ENCODE data around the gene TENT4B.

GRCh38 chr16:50155925-50156324, 2.8 kb downstream of the TENT4B start:
- TF ChIP-seq, protein P1, sequence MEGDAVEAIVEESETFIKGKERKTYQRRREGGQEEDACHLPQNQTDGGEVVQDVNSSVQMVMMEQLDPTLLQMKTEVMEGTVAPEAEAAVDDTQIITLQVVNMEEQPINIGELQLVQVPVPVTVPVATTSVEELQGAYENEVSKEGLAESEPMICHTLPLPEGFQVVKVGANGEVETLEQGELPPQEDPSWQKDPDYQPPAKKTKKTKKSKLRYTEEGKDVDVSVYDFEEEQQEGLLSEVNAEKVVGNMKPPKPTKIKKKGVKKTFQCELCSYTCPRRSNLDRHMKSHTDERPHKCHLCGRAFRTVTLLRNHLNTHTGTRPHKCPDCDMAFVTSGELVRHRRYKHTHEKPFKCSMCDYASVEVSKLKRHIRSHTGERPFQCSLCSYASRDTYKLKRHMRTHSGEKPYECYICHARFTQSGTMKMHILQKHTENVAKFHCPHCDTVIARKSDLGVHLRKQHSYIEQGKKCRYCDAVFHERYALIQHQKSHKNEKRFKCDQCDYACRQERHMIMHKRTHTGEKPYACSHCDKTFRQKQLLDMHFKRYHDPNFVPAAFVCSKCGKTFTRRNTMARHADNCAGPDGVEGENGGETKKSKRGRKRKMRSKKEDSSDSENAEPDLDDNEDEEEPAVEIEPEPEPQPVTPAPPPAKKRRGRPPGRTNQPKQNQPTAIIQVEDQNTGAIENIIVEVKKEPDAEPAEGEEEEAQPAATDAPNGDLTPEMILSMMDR (IDR thresholded peaks at IDR 0.05) = no peak
- no peak for TF ChIP-seq POLR2A (IDR thresholded peaks at IDR 0.05)

Data from Peyer's patch (tissue), 4 donors.